HCT116 (cell line): ENCODE measurements around the gene GRM4. TPM values are rescaled to one million over a fixed set of nuclear protein-coding genes. Genes with fewer than 3 reads are reported as not detected.

Experiments used
- ATAC-seq: fragments of 200-7000 bp; cut with Tn5 transposase; 2 replicates; pipeline ENCODE4 v1.9.1; 2020; ENCODE audit warnings: mild to moderate bottlenecking, moderate library complexity
- BruUV-seq: library from RNA; stranded (reverse); fragments of 400-500 nt; replicated peaks from 2 replicates; lab custom pipeline; 2021; lab: Mats Ljungman, UMichigan
- CTCF ChIA-PET: fragments of 300-600 bp; sonication (Branson Sonifier 250); formaldehyde crosslinking; loops from one replicate; lab custom pipeline; 2021; ENCODE audit warnings: antibody characterized with exemption; lab: Charles Lee
- POLR2A ChIA-PET: fragments of 300-600, 350-600 bp; sonication (Branson Sonifier 250); formaldehyde crosslinking; loops from one replicate; lab custom pipeline; 2021; ENCODE audit warnings: antibody characterized with exemption; lab: Charles Lee
- RAD21 ChIA-PET, 2 experiments: fragments of 300-600 bp; sonication (Branson Sonifier 250); formaldehyde crosslinking; loops; one replicate each; lab custom pipeline; 2023; ENCODE audit warnings: low total read pairs in 2 of 2; ENCODE audit not compliant: uncharacterized antibody in 2 of 2, unreplicated experiment in 2 of 2, low non-redundant PET in 1 of 2; lab: Charles Lee
- DNase-seq: peaks from one replicate; pipeline ENCODE4 v3.0.0-alpha.2; 2010; ENCODE audit warnings: low read depth, low spot score
- H2AFZ ChIP-seq: fragments of 200-600 bp; shearing (Covaris generic), sonication (generic); 2 replicates; pipeline ENCODE4 v1.6.1; 2017; ENCODE audit warnings: low read depth, mixed run types, mixed read lengths, antibody characterized with exemption, low read length; ENCODE audit not compliant: poor library complexity, severe bottlenecking
- H3K27ac ChIP-seq: 2 replicates; pipeline ENCODE4 v1.5.1; 2012; ENCODE audit warnings: low read depth, low read length
- H3K27me3 ChIP-seq: fragments of 200-600 bp; sonication (generic); 2 replicates; pipeline ENCODE4 v1.6.1; 2016; ENCODE audit warnings: mixed run types, low read length, mixed read lengths; ENCODE audit not compliant: insufficient read depth
- H3K36me3 ChIP-seq, 2 experiments: fragments of 200-500 bp in 1 of 2; fragments of 200-600 bp in 1 of 2; sonication (Bioruptor generic) in 1 of 2; sonication (generic) in 1 of 2; 2 replicates each; pipeline versions ENCODE4 v1.5.1 to v1.6.1; 2014 to 2016; ENCODE audit warnings: low read length in 2 of 2, inconsistent platforms in 1 of 2, mixed read lengths in 1 of 2, mixed run types in 1 of 2; ENCODE audit not compliant: insufficient read depth in 2 of 2, control insufficient read depth in 1 of 2
- H3K4me1 ChIP-seq, 2 experiments: fragments of 200-600 bp in 1 of 2; sonication (generic) in 1 of 2; 2 replicates each; pipeline versions ENCODE4 v1.5.1 to v1.6.1; 2012 to 2017; ENCODE audit warnings: low read length in 2 of 2, inconsistent platforms in 1 of 2, mild to moderate bottlenecking in 1 of 2, mixed read lengths in 1 of 2, mixed run types in 1 of 2, moderate library complexity in 1 of 2; ENCODE audit not compliant: insufficient read depth in 2 of 2, control insufficient read depth in 1 of 2
- H3K4me2 ChIP-seq: fragments of 200-600 bp; sonication (generic); 2 replicates; pipeline ENCODE4 v1.6.1; 2017; ENCODE audit warnings: mixed run types, low read length, mixed read lengths
- H3K4me3 ChIP-seq, 2 experiments: fragments of 200-600 bp in 1 of 2; sonication (generic) in 1 of 2; replicated peaks in 1 of 2; 2 replicates each; pipeline ENCODE4 v1.5.1; 2011 to 2016; ENCODE audit warnings: low read length in 2 of 2, control low read depth in 1 of 2, low read depth in 1 of 2, mild to moderate bottlenecking in 1 of 2, mixed read lengths in 1 of 2, mixed run types in 1 of 2
- H3K79me2 ChIP-seq: fragments of 200-600 bp; sonication (generic); 2 replicates; pipeline ENCODE4 v1.6.1; 2017; ENCODE audit warnings: mild to moderate bottlenecking, mixed run types, low read length, moderate library complexity, mixed read lengths; ENCODE audit not compliant: insufficient read depth
- H3K9ac ChIP-seq: fragments of 200-600 bp; sonication (generic); 2 replicates; pipeline ENCODE4 v1.6.1; 2016; ENCODE audit warnings: low read length, mixed read lengths
- H3K9me2 ChIP-seq: fragments of 200-600 bp; sonication (generic), shearing (Covaris generic); 2 replicates; pipeline ENCODE4 v1.6.1; 2017; ENCODE audit warnings: mixed run types, mild to moderate bottlenecking, moderate library complexity; ENCODE audit not compliant: insufficient read depth
- H3K9me3 ChIP-seq, 2 experiments: fragments of 200-500 bp in 1 of 2; fragments of 200-600 bp in 1 of 2; sonication (Bioruptor generic) in 1 of 2; sonication (generic) in 1 of 2; 2 replicates each; pipeline ENCODE4 v1.6.1; 2014 to 2017; ENCODE audit warnings: low read length in 2 of 2, mixed read lengths in 2 of 2, inconsistent platforms in 1 of 2, low read depth in 1 of 2, mild to moderate bottlenecking in 1 of 2, mixed run types in 1 of 2, moderate library complexity in 1 of 2; ENCODE audit not compliant: control insufficient read depth in 1 of 2, insufficient read depth in 1 of 2
- H4K20me1 ChIP-seq: fragments of 200-600 bp; sonication (generic), shearing (Covaris generic); 2 replicates; pipeline ENCODE4 v1.6.1; 2017; ENCODE audit warnings: mixed run types, mild to moderate bottlenecking, moderate library complexity; ENCODE audit not compliant: insufficient read depth
- SRF ChIP-seq: IDR thresholded peaks from 2 replicates; pipeline ENCODE4 v1.6.1; 2012; ENCODE audit warnings: low read depth
- intact Hi-C: fragments of 100-400 bp; cut with micrococcal nuclease; formaldehyde crosslinking; loops from 2 replicates; pipeline ENCODE4 v1.10.0; 2022
- total RNA-seq: library from RNA; stranded (reverse); gene quantifications from one replicate; pipeline ENCODE4 v1.2.1, GENCODE V29; 2021; ENCODE audit not compliant: unreplicated experiment
- TF ChIP-seq, protein P1 (sequence below), 3 experiments: fragments of 200-600 bp in 1 of 3; sonication (generic) in 1 of 3; IDR thresholded peaks in 2 of 3; conservative IDR thresholded peaks in 1 of 3; 2 replicates each; pipeline ENCODE4 v1.5.1; 2012 to 2017; ENCODE audit warnings: low read depth in 2 of 3, low read length in 2 of 3, antibody characterized with exemption in 1 of 3, borderline replicate concordance in 1 of 3, control low read depth in 1 of 3, mild to moderate bottlenecking in 1 of 3, mixed read lengths in 1 of 3, mixed run types in 1 of 3, moderate library complexity in 1 of 3; ENCODE audit not compliant: insufficient read depth in 1 of 3
- TF ChIP-seq, protein P2 (sequence below): IDR thresholded peaks from 2 replicates; pipeline ENCODE4 v1.6.1; 2012

Gene GRM4
- total RNA-seq, 1 experiment from 2014 or later, result 2.6 TPM

DNA sequence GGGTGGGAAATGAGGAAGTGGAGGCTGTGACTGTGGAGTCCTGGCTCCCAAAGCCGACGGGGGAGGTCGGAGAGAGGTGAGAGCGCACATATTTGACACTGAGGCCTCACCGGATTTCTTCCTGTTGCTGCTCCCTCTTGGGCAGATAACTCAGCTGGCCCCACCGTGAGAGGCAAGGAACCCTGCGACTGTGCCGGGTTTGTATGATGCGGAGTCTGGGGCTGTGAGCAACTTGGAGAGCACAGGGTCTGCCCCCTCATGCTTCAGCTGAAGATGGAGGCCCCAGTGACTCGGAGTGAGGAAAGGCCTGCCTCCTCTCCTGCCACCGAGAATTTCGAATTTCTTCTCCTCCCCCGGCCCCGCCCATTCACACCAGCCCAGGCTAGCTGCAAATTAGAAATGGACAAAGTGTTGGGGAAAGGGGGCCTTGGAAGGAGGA, 160.6 kb downstream of the GRM4 start:
- no peak for DNase-seq
- POLR2A ChIA-PET, result no interaction called here
- intact Hi-C loops, result no loop called here
- Histone ChIP-seq H3K4me2 (no peak overlapping the region), H3K9me3 (no peaks in the 10 kb centered on the region), H3K36me3 (no peaks in the 10 kb centered on the region), H3K4me1 (peaks cover 9 to 23% of the 10 kb centered on the region in 2 experiments; a peak in 3 of 4 replicates), H3K79me2 (no peaks in the 10 kb centered on the region), H2AFZ (no peak overlapping the region), H3K27ac (no peak overlapping the region)
- CTCF ChIA-PET, result interaction anchor here (1.1 kb wide), 1 partner anchor 42 kb away, joined by 3 read pairs; no protein-coding TSS in a partner anchor
- ATAC-seq, result no peak
- TF ChIP-seq, protein P1, sequence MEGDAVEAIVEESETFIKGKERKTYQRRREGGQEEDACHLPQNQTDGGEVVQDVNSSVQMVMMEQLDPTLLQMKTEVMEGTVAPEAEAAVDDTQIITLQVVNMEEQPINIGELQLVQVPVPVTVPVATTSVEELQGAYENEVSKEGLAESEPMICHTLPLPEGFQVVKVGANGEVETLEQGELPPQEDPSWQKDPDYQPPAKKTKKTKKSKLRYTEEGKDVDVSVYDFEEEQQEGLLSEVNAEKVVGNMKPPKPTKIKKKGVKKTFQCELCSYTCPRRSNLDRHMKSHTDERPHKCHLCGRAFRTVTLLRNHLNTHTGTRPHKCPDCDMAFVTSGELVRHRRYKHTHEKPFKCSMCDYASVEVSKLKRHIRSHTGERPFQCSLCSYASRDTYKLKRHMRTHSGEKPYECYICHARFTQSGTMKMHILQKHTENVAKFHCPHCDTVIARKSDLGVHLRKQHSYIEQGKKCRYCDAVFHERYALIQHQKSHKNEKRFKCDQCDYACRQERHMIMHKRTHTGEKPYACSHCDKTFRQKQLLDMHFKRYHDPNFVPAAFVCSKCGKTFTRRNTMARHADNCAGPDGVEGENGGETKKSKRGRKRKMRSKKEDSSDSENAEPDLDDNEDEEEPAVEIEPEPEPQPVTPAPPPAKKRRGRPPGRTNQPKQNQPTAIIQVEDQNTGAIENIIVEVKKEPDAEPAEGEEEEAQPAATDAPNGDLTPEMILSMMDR (IDR thresholded peaks at IDR 0.05 in 2 of 3, conservative IDR thresholded peaks at IDR 0.05 in 1 of 3; ENCODE audit: borderline replicate concordance in 1 of 3, insufficient read depth in 1 of 3, low read depth in 2 of 3, low read length in 2 of 3), result no peak
- TF ChIP-seq, protein P2, sequence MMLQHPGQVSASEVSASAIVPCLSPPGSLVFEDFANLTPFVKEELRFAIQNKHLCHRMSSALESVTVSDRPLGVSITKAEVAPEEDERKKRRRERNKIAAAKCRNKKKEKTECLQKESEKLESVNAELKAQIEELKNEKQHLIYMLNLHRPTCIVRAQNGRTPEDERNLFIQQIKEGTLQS, result no peak
- TF ChIP-seq, all 23 proteins: peak for 0
- no TSS peak for BruUV-seq
- RAD21 ChIA-PET, result no interaction called here
- no peak overlapping the region for H3K9ac ChIP-seq
- H3K27me3 ChIP-seq, result no peaks in the 10 kb centered on the region
- H3K4me3 ChIP-seq, result no peak overlapping the region
- no peaks in the 10 kb centered on the region for H3K9me2 ChIP-seq
- no peaks in the 10 kb centered on the region for H4K20me1 ChIP-seq

DNA sequence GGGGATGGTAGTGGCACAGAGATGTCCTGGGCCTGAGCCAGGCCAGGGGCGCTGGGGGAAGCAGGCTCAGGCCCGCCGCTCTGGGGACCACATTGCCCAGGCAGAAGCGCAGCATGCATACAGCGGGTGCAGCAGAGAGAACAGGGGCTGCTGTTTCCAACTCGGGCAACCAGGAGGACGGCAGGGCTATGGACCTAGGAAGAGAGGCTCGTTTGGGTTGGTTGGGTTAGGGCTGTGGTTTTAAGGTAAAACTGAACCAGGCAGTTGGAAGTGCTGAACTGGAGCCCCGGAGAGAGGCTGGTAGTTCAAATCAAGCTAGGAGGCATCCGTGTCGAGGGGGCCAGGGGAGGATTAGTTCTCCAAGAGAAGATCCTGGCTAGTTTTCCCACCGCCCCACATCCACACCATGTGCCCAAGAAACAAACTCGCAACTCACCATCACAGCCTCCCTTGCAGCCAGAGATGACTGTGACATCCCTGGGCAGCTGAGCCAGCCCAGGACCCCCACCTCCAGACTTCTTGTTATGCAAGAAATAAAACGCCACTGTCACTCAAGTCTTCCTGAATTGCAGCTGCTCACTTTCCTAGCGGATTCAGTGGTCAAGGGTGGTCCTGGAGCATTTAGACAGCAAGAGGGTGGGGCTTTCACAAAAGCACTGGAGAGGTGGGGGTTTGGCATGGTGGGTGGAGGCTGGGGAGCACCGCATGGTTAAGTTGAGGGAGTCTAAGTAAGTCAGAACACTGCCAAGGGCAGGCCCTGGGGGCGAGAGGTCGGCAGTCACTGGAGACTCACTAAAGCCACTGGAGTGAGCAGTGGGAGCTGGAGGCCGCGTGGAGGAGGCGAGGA, 161.2 kb downstream of the GRM4 start:
- no peaks in the 10 kb centered on the region for H3K36me3 ChIP-seq
- no peak overlapping the region for H3K4me2 ChIP-seq
- DNase-seq (no peak), ATAC-seq (no peak)
- no peak overlapping the region for H2AFZ ChIP-seq
- no TSS peak for BruUV-seq
- H3K79me2 ChIP-seq, result no peaks in the 10 kb centered on the region
- H3K9me3 ChIP-seq, result no peaks in the 10 kb centered on the region
- H4K20me1 ChIP-seq, result no peaks in the 10 kb centered on the region
- no peak overlapping the region for H3K9ac ChIP-seq
- POLR2A ChIA-PET, result no interaction called here
- RAD21 ChIA-PET, result no interaction called here
- no peaks in the 10 kb centered on the region for H3K9me2 ChIP-seq
- intact Hi-C loops, result no loop called here
- H3K27ac ChIP-seq, result no peak overlapping the region
- CTCF ChIA-PET, result interaction anchor here (1.7 kb wide), 1 partner anchor 43 kb away, joined by 6 read pairs; no protein-coding TSS in a partner anchor
- no peak for TF ChIP-seq SRF
- TF ChIP-seq, all 23 proteins: peak for 0
- no peaks in the 10 kb centered on the region for H3K27me3 ChIP-seq
- no peak overlapping the region for H3K4me3 ChIP-seq
- H3K4me1 ChIP-seq, result peaks cover 9 to 23% of the 10 kb centered on the region in 2 experiments; a peak in 3 of 4 replicates
